NCI-H524 (cell line): Measurements from ENCODE around the gene MAPK8IP3.

ENCODE experiments used
- DNase-seq, 2 experiments: peaks; one replicate each; lab custom pipeline; 2025; lab: John Stamatoyannopoulos, UW

Gene MAPK8IP3

DNA sequence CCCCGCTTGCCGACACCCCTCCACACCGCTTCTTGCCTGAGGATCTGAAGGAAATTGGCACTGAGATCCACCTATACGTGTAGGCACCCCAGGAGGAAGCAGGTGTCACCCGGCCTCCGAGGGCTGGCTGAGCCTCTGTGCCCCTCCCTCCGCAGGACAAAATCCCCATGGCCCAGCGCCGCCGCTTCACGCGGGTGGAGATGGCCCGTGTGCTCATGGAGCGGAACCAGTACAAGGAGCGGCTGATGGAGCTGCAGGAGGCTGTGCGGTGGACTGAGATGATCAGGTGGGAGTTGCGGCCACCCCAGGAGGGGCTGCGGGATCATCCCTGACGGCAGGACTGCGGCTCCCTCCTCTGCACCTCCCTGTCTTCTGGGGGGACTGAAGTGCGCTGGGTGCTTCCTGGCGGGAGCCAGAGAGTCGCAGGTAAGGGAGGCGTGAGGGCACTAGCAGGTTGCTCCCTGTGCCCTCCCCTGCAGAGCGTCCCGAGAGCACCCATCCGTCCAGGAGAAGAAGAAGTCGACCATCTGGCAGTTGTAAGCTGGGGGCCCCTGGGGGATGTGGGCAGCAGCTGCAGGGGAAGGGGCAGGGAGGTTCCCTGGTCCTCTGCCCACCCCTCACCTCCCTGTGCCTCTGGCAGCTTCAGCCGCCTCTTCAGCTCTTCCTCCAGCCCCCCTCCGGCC, 56.3 kb downstream of the MAPK8IP3 start:
- DNase-seq = peak; percentile 59 to 84

DNA sequence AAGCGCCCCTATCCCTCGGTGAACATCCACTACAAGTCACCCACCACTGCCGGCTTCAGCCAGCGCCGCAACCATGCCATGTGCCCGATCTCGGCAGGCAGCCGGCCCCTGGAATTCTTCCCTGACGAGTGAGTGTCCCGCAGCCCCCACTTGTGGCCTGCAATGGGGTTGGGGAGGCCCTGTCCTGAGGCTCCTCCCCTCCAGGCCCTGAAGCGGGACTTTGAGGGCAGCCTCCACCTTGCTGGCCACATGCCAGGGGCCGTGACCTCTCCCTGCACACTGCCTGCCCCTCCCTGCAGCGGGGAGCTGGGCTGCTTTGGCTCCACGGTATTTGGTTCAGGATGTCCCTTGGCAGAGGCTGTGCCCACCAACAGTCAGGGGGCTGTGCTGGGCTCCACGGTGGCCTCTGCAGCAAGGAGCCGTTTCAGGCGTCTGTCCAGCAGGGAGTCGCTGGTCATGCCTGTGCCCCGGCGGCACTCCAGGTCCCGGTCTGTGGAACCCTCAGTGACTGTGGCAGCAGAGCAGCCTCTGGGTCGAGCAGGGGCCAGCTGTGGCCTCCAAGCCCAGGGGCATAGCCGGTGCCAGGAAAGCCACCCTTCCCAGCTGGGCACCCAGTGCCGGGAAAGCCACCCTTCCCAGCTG, 57.0 kb downstream of the MAPK8IP3 start:
- DNase-seq = no peak

DNA sequence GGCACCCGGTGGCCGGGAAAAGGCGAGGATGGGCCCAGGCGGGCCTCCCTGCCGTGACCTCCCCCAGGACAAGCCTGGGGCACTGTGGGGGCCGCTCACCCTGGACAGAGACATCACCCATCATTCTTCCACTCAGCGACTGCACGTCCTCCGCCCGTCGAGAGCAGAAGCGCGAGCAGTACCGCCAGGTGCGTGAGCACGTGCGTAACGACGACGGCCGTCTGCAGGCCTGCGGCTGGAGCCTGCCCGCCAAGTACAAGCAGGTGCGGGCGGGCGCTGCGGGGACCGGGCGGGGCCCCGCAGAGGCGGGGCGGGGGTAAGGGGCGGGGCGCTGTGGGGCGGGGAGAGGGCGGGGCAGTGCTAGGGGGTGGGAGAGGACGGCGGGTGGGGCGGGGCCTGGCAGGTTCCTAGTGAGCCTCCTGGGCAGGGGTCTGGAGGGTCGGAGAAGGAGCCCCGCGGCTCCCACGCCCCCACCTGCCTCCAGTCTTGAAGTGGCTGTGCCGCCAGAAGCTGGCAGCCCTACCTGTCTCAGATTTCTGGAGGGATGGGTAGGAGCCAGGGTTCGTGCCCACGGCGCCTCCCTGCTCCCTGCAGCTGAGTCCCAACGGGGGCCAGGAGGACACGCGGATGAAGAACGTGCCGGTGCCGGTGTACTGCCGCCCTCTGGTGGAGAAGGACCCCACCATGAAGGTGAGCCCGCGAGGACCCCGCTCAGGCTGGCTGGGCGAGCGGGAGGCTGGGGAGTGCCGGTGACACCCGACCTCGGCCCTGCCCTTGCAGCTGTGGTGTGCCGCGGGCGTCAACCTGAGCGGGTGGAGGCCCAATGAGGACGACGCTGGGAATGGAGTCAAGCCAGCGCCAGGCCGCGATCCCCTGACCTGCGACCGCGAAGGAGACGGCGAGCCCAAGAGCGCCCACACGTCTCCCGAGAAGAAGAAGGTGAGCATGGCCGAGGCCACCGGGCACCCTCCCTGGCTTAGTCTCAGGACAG, 57.8 kb downstream of the MAPK8IP3 start:
- DNase-seq = peak; percentile 24 to 65

DNA sequence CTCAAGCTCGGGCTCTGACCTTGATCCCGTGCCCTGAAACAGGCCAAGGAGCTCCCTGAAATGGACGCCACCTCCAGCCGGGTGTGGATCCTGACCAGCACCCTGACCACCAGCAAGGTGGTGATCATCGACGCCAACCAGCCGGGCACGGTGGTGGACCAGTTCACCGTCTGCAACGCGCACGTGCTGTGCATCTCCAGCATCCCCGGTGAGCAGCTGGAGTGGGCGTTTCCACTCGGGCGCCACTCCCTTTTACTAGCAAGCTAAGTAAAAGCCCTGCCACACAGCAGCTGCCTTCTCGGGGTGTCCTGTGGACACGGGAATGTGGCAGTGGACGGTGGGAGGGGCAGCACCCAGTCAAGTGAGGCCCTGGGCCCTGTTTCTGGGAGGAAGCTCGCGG, 59.0 kb downstream of the MAPK8IP3 start:
- DNase-seq = no peak

DNA sequence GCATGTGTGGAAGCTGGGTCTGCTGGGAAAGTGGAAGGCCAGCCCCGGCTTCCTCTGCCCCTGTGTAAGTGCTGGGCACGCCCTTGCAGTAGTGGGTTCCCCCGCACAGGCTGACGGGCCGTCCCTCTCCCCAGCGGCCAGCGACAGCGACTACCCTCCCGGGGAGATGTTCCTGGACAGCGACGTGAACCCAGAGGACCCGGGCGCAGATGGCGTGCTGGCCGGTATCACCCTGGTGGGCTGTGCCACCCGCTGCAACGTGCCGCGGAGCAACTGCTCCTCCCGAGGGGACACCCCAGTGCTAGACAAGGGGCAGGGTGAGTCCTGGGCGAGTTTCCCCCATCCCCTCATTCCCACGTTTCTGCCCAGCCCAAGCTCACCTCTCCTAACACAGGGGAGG, 59.8 kb downstream of the MAPK8IP3 start:
- no peak for DNase-seq

DNA sequence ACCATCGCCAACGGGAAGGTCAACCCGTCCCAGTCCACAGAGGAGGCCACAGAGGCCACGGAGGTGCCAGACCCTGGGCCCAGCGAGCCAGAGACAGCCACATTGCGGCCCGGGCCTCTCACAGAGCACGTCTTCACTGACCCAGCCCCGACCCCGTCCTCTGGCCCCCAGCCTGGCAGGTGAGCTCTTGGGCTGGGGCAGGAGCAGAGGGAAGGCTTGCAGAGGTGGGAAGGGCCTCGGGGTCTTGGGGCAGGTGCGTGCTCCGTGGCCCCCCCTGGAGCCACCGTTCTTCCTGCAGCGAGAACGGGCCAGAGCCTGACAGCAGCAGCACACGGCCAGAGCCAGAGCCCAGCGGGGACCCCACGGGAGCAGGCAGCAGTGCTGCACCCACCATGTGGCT, 60.2 kb downstream of the MAPK8IP3 start:
- no peak for DNase-seq

DNA sequence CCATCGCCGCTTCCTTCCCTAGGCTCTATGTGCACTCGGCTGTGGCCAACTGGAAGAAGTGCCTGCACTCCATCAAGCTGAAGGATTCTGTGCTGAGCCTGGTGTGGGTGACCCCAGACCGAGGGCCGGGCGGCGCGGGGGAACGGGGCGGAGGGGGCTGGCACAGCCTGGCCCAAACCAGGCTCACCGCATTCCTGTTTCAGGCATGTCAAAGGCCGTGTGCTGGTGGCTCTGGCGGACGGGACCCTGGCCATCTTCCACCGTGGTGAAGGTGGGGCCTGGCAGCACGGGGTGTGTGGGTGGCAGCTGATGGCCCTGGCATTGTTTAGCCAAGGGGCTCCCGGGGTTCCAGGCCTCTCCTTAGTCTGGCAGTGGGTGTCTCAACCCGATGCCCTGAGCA, 60.7 kb downstream of the MAPK8IP3 start:
- no peak for DNase-seq

DNA sequence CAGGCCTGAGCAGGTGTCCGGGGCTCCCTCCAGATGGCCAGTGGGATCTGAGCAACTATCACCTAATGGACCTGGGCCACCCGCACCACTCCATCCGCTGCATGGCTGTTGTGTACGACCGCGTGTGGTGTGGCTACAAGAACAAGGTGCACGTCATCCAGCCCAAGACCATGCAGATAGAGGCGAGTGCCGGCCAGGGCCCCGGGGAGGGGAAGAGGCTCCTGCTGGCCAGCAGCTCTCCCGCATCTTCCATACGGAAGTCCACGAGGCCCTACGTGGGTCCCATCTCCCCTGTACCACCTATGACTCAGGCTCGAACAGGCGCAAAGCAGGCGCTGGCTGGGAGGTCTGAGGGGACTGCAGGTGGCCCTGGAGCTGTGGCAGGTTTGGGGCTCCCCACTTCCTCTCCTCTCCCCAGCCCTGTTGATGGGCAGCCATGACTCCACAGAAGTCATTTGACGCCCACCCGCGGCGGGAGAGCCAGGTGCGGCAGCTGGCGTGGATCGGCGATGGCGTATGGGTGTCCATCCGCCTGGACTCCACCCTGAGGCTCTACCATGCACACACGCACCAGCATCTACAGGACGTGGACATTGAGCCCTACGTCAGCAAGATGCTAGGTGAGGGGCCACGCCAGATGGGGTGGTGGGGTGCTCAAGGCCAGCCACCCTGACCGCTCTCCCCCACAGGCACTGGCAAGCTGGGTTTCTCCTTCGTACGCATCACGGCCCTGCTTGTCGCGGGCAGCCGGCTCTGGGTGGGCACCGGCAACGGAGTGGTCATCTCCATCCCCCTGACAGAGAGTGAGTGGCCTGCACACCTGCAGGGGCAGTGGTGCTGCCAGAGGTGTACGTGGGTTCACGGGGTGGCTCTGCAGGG, 61.4 kb downstream of the MAPK8IP3 start:
- no peak for DNase-seq

DNA sequence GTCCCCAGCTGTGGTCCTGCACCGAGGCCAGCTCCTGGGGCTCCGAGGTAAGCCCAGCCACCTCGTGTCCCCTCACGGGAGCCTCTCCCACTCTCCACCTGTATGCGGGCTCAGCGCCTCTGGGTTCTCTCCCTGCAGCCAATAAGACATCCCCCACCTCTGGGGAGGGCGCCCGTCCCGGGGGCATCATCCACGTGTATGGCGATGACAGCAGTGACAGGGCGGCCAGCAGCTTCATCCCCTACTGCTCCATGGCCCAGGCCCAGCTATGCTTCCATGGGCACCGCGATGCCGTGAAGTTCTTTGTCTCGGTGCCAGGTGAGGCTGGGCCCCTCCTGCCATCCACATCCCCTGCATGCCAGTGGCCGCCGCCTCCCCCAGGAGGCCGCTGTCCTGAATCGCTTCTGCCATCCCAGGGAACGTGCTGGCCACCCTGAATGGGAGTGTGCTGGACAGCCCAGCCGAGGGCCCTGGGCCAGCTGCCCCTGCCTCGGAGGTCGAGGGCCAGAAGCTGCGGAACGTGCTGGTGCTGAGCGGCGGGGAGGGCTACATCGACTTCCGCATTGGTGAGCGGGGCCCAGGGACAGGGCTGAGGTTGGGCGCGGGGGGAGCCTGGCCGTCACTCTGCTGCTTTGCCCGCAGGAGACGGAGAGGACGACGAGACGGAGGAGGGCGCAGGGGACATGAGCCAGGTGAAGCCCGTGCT, 62.2 kb downstream of the MAPK8IP3 start:
- DNase-seq = no peak

DNA sequence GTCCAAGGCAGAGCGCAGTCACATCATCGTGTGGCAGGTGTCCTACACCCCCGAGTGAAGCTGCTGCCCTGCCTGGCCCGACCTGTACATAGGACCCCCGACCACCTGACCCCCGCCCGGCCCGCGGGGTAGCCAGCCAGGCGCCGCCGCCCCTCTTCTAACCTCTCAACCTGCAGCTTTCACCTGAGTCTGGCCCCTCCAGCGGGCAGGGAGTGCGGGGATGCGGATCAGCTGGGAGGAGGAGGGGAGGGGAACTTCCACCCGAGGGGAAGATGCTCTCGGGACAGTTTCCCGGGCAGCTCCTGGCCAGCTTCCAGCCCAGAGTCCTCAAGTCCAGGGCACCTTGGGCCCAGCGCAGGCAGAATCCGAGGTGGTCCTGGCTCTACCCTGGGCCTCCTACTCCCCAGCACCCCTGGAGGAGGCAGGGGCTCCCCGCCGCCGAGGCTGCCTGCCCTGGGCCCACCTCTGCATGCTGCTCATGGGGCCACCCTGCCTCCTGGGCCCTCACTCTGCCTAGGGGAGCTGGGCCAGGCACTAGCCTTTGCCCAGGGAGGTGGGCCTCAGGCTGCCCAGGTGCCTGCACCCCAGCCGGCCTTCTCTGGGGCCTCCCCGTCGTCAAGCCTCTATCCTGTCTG, 62.9 kb downstream of the MAPK8IP3 start:
- no peak for DNase-seq

DNA sequence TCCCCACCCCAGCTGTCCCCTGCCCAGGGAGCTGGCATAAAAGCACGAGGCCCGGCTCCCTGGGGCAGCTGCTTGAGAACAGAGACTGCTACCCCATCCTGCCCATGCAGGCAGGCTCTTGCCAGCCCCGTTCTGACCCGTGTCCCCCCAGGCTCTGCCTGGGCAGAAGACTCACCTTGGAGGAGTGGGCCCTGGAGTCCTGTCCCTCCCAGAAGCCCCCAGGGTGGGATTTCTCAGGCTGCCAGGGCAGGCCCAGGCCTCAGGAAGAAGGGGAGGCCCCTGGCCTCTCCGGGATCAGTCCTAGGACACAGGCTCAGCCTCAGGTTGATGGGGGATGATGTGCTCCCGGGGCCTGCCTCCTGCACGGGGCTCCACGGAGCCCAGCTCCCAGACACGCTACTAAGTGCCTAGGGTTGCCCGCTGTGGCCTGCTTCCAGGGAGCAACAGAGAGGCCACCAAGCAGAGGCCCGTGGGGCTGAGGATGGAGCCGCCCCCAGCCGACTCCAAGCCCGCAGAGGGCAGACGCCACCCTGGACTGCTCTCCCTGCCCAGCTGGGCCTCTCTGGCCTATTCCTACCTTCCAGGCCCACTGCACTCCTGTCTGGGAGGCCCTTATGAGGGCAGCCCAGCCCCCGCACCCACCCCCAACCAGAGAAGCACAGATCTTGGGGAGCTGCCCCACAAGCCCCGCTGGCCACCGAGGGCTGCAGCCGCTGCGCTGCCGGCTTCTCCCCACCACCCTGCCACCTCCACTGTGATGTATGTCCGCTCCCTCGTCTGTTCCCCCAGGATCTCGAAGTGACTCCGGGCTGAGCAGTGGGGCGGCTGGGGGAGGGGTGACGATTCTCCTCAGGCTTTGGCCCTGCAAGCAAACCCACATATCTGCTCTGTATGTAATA, 63.7 kb downstream of the MAPK8IP3 start:
- DNase-seq = no peak

DNA sequence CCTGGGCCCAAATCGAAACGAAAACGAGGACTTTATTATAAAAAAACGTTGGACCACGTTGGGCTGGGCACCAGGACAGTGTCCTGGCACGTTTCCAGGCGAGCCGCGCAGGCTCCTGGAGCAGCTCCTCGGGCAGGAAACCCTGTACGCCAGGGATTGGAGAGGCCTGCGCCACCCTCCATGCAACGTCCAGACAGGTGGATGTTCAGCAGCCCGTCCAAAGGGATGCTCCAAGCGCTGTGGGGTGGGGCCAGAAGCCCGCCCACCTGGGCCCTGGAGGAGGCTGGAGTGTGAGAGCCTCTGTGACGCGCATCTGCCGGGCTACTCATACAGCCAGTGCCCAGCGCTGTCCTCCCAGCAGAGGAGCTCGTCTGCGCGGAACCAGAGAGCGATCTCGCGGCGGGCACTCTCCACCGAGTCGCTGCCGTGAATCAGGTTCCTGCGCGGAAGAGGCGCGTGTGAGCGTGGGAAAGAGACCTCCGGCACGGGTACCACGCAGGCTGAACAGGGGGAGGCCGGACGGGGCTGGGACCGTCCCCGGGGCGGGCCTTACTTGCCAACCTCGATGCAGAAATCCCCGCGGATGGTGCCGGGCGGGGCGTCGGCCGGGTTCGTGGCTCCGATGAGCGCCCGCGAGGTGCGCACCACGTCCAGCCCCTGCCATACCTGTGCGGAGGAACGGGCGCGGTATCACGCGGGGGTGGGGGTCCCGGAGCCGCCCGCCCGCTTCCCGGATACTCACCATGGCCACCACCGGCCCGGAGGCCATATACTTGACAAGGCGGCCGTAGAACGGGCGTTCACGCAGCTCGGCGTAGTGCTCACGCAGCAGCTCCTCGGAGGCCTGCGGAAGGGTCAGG, 64.6 kb downstream of the MAPK8IP3 start:
- DNase-seq = no peak

DNA sequence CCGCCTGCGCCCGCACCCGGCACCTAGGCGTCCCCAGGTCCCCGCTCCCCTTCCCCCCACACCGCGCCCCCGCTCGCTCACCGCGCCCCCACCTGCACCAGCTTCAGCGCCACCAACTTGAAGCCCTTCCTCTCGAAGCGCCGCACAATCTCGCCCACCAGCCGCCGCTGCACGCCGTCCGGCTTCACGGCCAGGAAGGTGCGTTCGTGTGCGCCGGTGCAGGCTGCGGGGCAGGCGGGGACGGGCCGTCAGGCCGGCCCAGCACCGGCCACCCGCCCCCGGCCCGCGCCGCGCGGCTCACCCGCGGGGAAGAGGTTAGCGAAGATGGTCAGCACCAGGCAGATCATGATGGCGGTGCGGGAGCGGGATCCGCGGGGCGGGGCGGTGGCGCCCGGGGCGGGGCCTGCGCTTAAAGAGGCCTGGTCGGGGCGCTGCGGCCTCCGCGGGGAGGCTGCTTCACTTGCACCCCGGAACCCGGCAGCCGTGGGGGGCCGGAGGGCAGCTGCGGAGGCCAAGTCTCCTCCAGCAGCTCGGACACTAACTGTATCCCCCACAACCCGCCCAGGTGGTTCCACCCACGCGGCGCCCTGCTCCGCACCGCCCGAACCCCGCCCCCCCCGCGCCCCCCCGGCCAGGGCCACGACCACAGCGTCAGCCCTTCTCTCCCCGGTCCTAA, 65.3 kb downstream of the MAPK8IP3 start, which contains the start of gene NME3:
Gene NME3, minus strand, starts transcription at position 356 of the 676 bp plus-strand sequence. Its CDS starts 9 bp downstream, at position 347.
- no peak for DNase-seq

DNA sequence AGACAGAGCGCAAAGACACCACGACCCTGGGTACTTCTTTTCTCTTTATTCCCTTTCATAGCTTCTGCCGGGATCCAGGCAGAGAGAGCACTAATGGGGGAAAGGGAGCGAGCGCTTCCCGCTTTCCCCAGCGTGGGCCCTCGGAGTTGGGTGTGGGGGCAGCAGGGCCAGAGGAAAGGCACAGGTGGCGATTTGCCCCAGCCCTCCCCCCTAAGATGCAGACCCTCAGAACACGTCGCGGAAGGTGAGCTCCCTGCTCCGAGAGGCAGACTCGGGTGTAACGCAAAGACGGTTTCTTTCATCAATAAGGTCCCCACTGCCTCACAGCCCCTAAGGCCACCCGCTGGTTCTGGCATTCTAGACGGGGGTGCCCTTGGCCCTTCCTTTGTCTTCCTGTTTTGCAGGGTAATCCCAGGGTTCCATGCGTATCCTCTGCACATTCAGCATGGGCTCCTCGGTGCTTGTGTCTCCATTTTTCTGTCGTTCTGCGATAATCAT, 65.9 kb downstream of the MAPK8IP3 start:
- DNase-seq = no peak

DNA sequence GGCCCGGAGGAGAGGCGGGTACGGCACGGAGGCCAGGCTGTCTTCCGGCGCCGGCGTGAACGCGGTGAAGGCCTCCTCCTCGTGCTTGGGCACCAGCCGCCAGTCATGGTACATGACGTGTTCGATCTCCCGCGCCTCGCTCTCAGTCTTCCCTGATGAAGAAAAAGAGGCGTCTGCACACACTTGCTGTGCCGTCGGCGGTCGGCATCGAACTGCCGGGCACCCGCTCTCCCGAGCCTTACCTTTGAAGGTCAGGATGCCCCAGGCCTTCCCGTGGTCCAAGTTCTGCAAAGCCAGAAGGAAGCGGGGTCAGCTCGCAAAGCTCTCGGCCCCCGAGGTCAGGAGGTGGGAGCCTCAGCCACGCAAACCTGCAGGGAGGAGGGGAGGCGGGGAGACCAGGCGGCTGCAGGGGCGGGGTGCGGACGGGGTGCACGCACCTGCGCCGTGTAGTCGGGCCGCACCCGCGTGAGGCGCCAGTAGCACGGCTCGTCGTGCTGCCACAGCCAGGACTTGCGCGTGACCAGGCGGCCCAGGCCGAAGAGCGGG, 66.4 kb downstream of the MAPK8IP3 start, which contains the start of gene EME2:
Gene EME2, plus strand, starts transcription at position 449 of the 546 bp plus-strand sequence. CDS start 418 bp downstream, outside the sequence.
- DNase-seq = no peak

DNA sequence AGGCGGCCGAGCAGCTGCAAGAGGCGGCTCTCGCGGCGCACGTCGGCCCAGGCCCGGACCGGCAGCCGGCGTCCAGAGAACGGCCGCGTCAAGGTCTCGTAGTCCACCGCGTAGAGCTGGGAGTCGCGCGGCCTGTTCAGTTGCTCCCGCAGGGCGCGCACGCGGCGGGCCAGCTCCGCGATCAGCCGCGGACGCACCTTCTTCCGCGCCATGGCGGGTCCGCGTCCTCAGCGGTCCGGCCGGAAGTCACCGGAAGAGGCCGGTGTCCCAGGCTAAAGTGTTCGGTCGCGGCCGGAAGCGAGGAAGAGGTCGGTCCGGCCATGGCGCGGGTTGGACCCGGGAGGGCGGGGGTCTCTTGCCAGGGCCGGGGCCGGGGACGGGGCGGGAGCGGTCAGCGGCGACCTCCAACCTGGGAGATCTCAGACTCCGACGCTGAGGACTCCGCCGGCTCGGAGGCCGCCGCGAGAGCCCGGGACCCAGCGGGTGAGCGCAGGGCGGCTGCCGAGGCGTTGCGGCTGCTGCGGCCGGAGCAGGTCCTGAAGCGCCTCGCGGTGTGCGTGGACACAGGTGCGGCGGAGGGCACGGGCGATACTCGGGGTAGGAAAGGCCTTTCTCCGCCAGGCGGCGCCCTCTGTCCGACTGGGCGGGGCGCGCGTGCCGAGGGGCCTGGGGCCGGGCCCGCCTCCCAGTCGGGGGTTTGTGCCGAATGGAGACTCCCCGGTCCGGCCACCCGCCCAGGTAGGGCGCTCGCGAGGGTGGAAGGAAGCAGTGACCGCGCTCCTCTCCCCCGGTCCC, 67.1 kb downstream of the MAPK8IP3 start, which contains the start of gene MRPS34:
Gene MRPS34, minus strand, starts transcription at position 227 of the 795 bp plus-strand sequence. Its CDS starts 15 bp downstream, at position 212.
- peak; percentile 62 to 87 for DNase-seq
